Neural progenitor cell (in vitro differentiated cells): ENCODE measurements around the gene PITPNB.

Experiments used
- EZH2 ChIP-seq: fragments of 200-600 bp; sonication (generic); IDR thresholded peaks from 2 replicates; pipeline ENCODE4 v1.6.1; 2017; ENCODE audit warnings: antibody characterized with exemption, mild to moderate bottlenecking, moderate library complexity
- EZH2phosphoT487 ChIP-seq: fragments of 200-600 bp; sonication (generic); IDR thresholded peaks from 2 replicates; pipeline ENCODE4 v1.6.1; 2017; ENCODE audit warnings: antibody characterized with exemption
- TF ChIP-seq, protein P1 (sequence below): fragments of 200-600 bp; sonication (generic); IDR thresholded peaks from 2 replicates; pipeline ENCODE4 v1.5.1; 2017; ENCODE audit warnings: antibody characterized with exemption, mild to moderate bottlenecking

DNA sequence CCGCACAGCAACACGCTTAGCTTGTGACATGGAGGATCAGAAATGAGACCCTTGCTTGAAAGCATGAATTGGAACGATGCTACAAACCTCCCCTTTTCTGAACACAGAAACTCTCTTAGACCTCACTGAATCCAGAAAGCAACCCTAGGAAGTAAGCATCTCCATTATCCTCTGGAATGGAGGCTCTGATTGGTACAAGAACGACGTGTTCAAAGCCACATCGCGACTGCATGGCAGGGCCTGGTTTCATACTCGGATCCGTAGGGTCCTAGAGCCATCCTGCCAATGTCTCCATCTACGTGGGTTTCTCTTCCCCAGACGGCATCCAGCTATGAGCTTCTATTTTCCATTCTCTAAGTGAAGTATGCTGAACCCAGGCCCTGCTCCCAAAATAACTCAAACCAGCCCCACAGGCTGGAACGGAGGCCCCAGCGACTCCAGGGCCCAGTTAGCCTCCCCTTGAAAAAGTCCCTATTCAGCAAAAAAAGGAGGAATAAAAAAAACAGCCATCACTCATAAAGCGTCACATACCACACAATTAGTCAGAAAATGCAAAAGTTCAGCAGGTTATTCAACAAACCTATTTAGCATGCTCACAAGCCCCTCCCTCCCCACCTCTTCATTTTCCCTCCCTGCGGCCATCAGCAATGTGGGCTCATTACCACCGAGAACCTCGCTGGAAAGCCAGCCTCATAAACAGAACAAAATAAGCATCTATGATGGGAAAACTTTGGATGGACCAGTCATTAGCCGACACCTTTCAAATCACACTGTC, 110.4 kb downstream of the PITPNB start:
- TF ChIP-seq, protein P1, sequence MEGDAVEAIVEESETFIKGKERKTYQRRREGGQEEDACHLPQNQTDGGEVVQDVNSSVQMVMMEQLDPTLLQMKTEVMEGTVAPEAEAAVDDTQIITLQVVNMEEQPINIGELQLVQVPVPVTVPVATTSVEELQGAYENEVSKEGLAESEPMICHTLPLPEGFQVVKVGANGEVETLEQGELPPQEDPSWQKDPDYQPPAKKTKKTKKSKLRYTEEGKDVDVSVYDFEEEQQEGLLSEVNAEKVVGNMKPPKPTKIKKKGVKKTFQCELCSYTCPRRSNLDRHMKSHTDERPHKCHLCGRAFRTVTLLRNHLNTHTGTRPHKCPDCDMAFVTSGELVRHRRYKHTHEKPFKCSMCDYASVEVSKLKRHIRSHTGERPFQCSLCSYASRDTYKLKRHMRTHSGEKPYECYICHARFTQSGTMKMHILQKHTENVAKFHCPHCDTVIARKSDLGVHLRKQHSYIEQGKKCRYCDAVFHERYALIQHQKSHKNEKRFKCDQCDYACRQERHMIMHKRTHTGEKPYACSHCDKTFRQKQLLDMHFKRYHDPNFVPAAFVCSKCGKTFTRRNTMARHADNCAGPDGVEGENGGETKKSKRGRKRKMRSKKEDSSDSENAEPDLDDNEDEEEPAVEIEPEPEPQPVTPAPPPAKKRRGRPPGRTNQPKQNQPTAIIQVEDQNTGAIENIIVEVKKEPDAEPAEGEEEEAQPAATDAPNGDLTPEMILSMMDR = no peak
- TF ChIP-seq EZH2 (no peak), EZH2phosphoT487 (no peak)
